Measurements from ENCODE around the gene SPTBN4.

- TF ChIP-seq, protein P1, sequence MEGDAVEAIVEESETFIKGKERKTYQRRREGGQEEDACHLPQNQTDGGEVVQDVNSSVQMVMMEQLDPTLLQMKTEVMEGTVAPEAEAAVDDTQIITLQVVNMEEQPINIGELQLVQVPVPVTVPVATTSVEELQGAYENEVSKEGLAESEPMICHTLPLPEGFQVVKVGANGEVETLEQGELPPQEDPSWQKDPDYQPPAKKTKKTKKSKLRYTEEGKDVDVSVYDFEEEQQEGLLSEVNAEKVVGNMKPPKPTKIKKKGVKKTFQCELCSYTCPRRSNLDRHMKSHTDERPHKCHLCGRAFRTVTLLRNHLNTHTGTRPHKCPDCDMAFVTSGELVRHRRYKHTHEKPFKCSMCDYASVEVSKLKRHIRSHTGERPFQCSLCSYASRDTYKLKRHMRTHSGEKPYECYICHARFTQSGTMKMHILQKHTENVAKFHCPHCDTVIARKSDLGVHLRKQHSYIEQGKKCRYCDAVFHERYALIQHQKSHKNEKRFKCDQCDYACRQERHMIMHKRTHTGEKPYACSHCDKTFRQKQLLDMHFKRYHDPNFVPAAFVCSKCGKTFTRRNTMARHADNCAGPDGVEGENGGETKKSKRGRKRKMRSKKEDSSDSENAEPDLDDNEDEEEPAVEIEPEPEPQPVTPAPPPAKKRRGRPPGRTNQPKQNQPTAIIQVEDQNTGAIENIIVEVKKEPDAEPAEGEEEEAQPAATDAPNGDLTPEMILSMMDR (conservative IDR thresholded peaks at IDR 0.05 in 1 of 2, IDR thresholded peaks at IDR 0.05 in 1 of 2; ENCODE audit: extremely low read depth in 1 of 2, insufficient read depth in 1 of 2, low read depth in 1 of 2, low read length in 2 of 2) = no peak
- no peak for TF ChIP-seq EZH2 (IDR thresholded peaks at IDR 0.05; ENCODE audit: borderline replicate concordance, low read length)
Measured at GRCh38 chr19:40530091-40530901, 63.5 kb downstream of the SPTBN4 start.
